Measurements from ENCODE around the gene STXBP1.

STXBP1 gene

GRCh38 chr9:127694890-127695720, 83.0 kb downstream of the STXBP1 start:
- no peak for DNase-seq

GRCh38 chr9:127697575-127697974, 85.5 kb downstream of the STXBP1 start:
- no peak for DNase-seq

DNA sequence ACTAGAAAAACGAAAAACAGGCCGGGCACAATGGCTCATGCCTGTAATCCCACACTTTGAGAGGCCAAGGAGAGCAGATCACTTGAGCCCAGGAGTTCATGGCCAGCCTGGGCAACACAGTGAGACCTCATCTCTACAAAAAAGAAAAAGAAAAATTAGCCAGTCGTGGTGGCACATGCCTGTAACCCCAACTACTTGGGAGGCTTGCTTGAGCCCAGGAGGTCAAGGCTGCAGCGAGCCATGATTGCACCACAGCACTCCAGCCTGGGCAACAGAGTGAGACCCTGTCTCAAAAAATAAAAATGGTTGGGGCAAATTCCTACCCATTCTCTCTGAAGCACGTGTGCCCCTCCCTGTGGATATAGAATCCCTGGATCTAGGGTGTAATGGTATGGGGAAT, 86.3 kb downstream of the STXBP1 start:
- no peak for DNase-seq

GRCh38 chr9:127698985-127699670, 87.1 kb downstream of the STXBP1 start:
- DNase-seq, result peak; percentile 98

GRCh38 chr9:127700140-127700539, 88.1 kb downstream of the STXBP1 start:
- DNase-seq, result no peak

GRCh38 chr9:127700594-127701255, 88.6 kb downstream of the STXBP1 start:
- no peak for DNase-seq

DNA sequence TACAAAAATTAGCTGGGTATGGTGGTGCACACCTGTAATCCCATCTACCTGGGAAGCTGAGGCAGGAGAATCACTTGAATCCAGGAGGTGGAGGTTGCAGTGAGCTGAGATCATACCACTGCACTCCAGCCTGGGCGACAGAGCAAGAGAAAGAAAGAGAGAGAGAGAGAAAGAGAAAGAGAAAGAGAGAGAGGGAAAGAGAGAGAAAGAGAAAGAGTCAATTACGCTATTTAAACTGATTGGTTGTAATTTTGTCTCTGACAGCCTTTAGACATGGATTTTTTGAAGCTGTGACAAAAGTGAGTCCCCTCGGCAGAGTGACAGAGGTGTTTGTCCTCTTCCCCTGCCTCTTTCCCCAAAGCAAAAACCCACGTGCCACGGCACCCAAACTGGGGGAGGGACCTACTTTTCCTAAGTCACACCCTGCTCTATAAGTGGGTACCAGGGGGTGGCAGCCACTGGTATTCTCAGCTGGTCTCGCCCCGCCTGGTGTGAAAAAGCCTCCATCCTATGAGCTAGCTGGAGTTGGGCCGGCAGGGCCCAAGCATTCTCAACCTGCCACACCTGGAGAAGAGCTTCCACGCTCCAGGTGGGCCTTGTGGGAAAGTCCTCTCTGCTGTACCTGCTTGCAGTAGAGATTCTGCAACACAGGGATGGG, 91.3 kb downstream of the STXBP1 start:
- DNase-seq, result no peak

GRCh38 chr9:127705577-127706379, 93.7 kb downstream of the STXBP1 start:
- DNase-seq, result no peak

- no peak for DNase-seq
Observed at GRCh38 chr9:127706836-127707241, 94.8 kb downstream of the STXBP1 start, which contains the start of gene CFAP157. TSS of gene CFAP157 (plus strand) at chr9:127706988. CDS start at chr9:127707032, 44 bp downstream.

- DNase-seq, result no peak
Observed at GRCh38 chr9:127707766-127708165, 95.7 kb downstream of the STXBP1 start.

DNA sequence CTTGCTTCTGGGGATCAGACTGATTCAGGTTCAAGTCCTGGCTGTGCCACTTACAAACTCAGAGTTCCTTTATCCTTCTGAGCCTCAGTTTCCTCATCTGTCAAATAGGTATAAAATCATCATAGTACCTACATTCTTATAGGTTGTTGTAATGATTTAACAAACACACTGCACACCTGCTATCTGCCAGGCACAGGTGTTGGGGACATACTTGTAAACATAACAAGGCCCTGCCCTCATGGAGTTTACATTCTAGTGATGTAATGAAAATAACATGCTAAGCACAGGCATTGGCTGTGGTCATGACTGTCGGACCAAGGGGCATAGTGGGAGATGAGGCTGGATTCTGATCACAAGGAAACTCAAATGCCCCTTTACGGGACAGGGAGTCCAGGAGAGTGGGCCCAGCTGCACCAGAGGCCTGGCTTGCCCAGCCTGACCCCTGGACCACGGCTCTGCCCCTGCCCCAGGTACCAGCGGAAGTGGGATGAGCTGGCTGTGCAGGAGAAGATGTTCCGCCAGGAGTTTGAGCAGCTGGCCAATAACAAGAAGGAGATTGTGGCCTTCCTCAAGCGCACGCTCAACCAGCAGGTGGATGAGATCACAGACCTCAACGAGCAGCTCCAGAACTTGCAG, 97.0 kb downstream of the STXBP1 start:
- no peak for DNase-seq

- DNase-seq, result no peak
Observed at GRCh38 chr9:127710204-127710783, 98.2 kb downstream of the STXBP1 start.

DNA sequence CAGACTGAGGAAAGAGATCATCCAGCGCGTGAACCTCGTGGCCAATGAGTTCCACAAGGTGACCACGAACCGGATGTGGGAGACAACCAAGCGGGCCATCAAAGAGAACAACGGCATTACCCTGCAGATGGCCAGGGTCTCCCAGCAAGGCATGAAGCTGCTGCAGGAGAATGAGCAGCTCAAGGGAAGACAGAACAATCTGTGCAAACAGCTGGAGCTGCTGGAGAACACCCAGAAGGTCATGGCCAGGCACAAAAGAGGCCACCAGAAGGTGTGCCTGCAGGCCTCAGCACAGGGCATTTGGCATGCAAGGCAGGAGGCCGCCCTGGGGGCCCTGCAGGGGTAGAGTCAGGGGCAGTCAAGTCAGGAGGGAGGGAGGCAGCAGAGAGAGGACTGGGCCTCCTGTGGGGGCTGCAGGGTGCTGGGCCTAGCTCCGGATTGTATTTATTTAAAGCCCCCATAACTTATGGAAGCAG, 99.2 kb downstream of the STXBP1 start:
- DNase-seq, result peak; percentile 59

- no peak for DNase-seq
Observed at GRCh38 chr9:127711831-127712274, 99.8 kb downstream of the STXBP1 start.

- no peak for DNase-seq
Observed at GRCh38 chr9:127712371-127712770, 100.3 kb downstream of the STXBP1 start.

- no peak for DNase-seq
Observed at GRCh38 chr9:127712867-127713266, 100.8 kb downstream of the STXBP1 start.

DNA sequence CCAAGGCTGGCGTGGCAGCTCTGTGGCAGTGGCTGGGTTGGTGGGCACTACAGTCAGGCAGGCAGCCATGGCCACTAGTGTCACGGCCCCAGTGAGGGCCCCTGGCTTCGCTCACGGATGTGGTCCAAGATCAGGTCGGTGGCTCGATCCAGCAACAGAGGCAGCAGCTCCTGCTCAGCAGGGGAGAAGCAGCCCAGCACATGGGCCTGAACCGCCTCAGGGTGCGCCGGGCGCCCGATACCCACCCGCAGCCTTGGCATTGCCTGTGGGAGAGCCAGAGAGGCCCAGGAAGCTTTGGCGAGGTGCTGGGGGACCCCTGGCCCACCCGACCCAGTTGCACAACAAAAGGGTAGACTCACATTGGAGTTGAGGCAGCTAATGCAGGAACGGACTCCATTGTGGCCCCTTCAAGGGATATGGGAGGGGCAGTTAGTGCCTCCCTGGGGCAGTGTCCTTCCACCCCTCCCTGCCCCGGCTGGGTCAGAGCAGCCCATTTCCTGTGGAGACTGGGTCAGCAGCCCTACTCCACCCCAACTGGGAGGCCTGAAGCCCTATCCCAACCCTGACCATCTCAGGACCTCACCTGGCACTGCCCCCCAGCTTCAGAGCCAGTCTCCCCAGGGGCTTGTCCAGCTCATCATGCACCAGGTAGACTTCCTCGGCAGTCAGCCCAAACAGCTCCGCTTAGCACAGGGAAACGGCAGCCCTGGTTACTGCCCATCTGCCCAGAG, 102.1 kb downstream of the STXBP1 start:
- DNase-seq, result no peak

GRCh38 chr9:127714951-127715469, 102.9 kb downstream of the STXBP1 start:
- peak; percentile 36 for DNase-seq

- DNase-seq, result peak; percentile 98
Observed at GRCh38 chr9:127715470-127716337, 103.6 kb downstream of the STXBP1 start, which contains the start of the genes PTRH1 and TTC16. TSS of gene PTRH1 (minus strand) at chr9:127715663. CDS start at chr9:127715639, 24 bp downstream. TSS of gene TTC16 (plus strand) at chr9:127716079. CDS start at chr9:127716146, 67 bp downstream.

Data from hematopoietic multipotent progenitor cell treated with erythropoietin and hydrocortisone succinate and interleukin-3 and kit ligand, for 6 days (in vitro differentiated cells).